Mesenchymal stem cell (in vitro differentiated cells and primary cell): Measurements from ENCODE around the gene ARID5B.

ENCODE experiments used
- DNase-seq: peaks from one replicate; pipeline ENCODE4 v3.0.0-alpha.2; 2013
- H2AFZ ChIP-seq: one replicate; pipeline ENCODE4 v1.6.1; 2013; ENCODE audit warnings: low read depth, mild to moderate bottlenecking, control low read depth, inconsistent platforms, low read length, moderate library complexity
- H2AK5ac ChIP-seq: 2 replicates; pipeline ENCODE4 v1.6.1; 2013; ENCODE audit warnings: low read length, moderate library complexity, mild to moderate bottlenecking, inconsistent platforms; ENCODE audit not compliant: severe bottlenecking
- H2BK120ac ChIP-seq: one replicate; pipeline ENCODE4 v1.6.1; 2013; ENCODE audit warnings: low read depth, mild to moderate bottlenecking, inconsistent platforms, low read length, moderate library complexity
- H2BK12ac ChIP-seq, 2 experiments: one replicate each; pipeline ENCODE4 v1.6.1; 2013; ENCODE audit warnings: inconsistent platforms in 2 of 2, low read length in 2 of 2, mild to moderate bottlenecking in 2 of 2, moderate library complexity in 2 of 2, control low read depth in 1 of 2
- H2BK15ac ChIP-seq: one replicate; pipeline ENCODE4 v1.6.1; 2013; ENCODE audit warnings: mild to moderate bottlenecking, low read depth, inconsistent platforms; ENCODE audit not compliant: poor library complexity, severe bottlenecking
- H2BK5ac ChIP-seq: 2 replicates; pipeline ENCODE4 v1.6.1; 2013; ENCODE audit warnings: low read depth, mild to moderate bottlenecking, low read length, control low read depth, inconsistent platforms; ENCODE audit not compliant: poor library complexity, severe bottlenecking
- H3K14ac ChIP-seq, 2 experiments: one replicate each; pipeline ENCODE4 v1.6.1; 2013; ENCODE audit warnings: inconsistent platforms in 2 of 2, low read length in 2 of 2, control low read depth in 1 of 2, mild to moderate bottlenecking in 1 of 2, moderate library complexity in 1 of 2
- H3K18ac ChIP-seq, 2 experiments: one replicate each; pipeline ENCODE4 v1.6.1; 2013; ENCODE audit warnings: inconsistent platforms in 2 of 2, low read length in 2 of 2, control low read depth in 1 of 2, low read depth in 1 of 2, mild to moderate bottlenecking in 1 of 2
- H3K23ac ChIP-seq, 2 experiments: one replicate each; pipeline ENCODE4 v1.6.1; 2013; ENCODE audit warnings: inconsistent platforms in 2 of 2, low read length in 2 of 2, mild to moderate bottlenecking in 2 of 2, moderate library complexity in 2 of 2, control low read depth in 1 of 2
- H3K27ac ChIP-seq: 2 replicates; pipeline ENCODE4 v1.5.1; 2013; ENCODE audit warnings: mild to moderate bottlenecking, moderate library complexity, low read length, control low read depth, inconsistent platforms; ENCODE audit not compliant: poor library complexity, severe bottlenecking
- H3K27me3 ChIP-seq, 2 experiments: 2 replicates each; pipeline versions ENCODE4 v1.6.1 to v1.7.0; 2013; ENCODE audit warnings: low read length in 2 of 2, mild to moderate bottlenecking in 2 of 2, moderate library complexity in 2 of 2, control low read depth in 1 of 2, inconsistent platforms in 1 of 2; ENCODE audit not compliant: control insufficient read depth in 1 of 2, insufficient read depth in 1 of 2
- H3K36me3 ChIP-seq, 2 experiments: 2 replicates each; pipeline versions ENCODE4 v1.6.1 to v1.7.0; 2013; ENCODE audit warnings: low read length in 2 of 2, control low read depth in 1 of 2, inconsistent platforms in 1 of 2, low read depth in 1 of 2, mild to moderate bottlenecking in 1 of 2; ENCODE audit not compliant: insufficient read depth in 2 of 2, control insufficient read depth in 1 of 2
- H3K4ac ChIP-seq, 2 experiments: one replicate each; pipeline ENCODE4 v1.6.1; 2013; ENCODE audit warnings: inconsistent platforms in 2 of 2, low read length in 2 of 2, mild to moderate bottlenecking in 2 of 2, moderate library complexity in 2 of 2, control low read depth in 1 of 2, low read depth in 1 of 2
- H3K4me1 ChIP-seq: 2 replicates; pipeline ENCODE4 v1.6.1; 2013; ENCODE audit warnings: low read depth, low read length, control low read depth; ENCODE audit not compliant: control insufficient read depth, insufficient read depth
- H3K4me2 ChIP-seq: 2 replicates; pipeline ENCODE4 v1.6.1; 2013; ENCODE audit warnings: low read length, mild to moderate bottlenecking, inconsistent platforms; ENCODE audit not compliant: poor library complexity, severe bottlenecking
- H3K4me3 ChIP-seq, 2 experiments: 2 replicates each; pipeline versions ENCODE4 v1.5.1 to v1.7.0; 2013; ENCODE audit warnings: low read length in 2 of 2, mild to moderate bottlenecking in 2 of 2, control low read depth in 1 of 2, low read depth in 1 of 2; ENCODE audit not compliant: insufficient read depth in 1 of 2
- H3K79me1 ChIP-seq: replicated peaks from 2 replicates; pipeline ENCODE4 v1.6.1; 2013; ENCODE audit warnings: mild to moderate bottlenecking, control low read depth, low read length, inconsistent platforms; ENCODE audit not compliant: poor library complexity, severe bottlenecking
- H3K9ac ChIP-seq: 2 replicates; pipeline ENCODE4 v1.7.0; 2013; ENCODE audit warnings: mild to moderate bottlenecking, low read length, moderate library complexity
- H3K9me3 ChIP-seq: 2 replicates; pipeline ENCODE4 v1.7.0; 2013; ENCODE audit warnings: mild to moderate bottlenecking, low read length; ENCODE audit not compliant: control insufficient read depth
- H4K8ac ChIP-seq: one replicate; pipeline ENCODE4 v1.6.1; 2013; ENCODE audit warnings: inconsistent platforms, mild to moderate bottlenecking, low read length, moderate library complexity
- H4K91ac ChIP-seq: one replicate; pipeline ENCODE4 v1.6.1; 2013; ENCODE audit warnings: mild to moderate bottlenecking, low read length, inconsistent platforms
- WGBS: methylation state at CpG from one replicate; pipeline ENCODE4 v1.1.7; 2013; ENCODE audit warnings: mixed read lengths; 5-methylcytosine and 5-hydroxymethylcytosine counted together

Gene ARID5B

DNA sequence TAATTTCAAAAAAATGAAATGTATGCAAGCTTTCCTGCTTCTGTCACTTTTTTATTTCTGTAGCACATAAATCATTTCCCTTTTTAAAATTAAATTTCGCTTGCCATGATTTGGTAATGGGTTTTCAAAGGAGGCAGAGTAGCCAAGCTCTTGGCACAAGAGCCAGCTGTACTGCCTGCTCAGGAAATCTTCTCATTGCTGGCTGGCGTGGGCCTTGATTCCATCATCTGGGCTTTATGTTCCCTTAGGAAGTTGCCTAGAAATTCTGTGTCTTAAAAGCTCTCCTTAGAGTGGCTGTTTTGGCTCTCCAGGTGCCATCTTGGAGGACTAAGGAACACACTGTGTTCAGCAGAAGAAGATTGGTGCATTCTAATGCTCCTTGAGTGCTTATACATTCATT lies 107.4 kb downstream of the ARID5B start:
- H4K91ac ChIP-seq: no peak overlapping the region
- H2AFZ ChIP-seq: no peak overlapping the region
- H4K8ac ChIP-seq: no peak overlapping the region
- H3K36me3 ChIP-seq: peaks cover 5 to 20% of the 10 kb centered on the region in 2 experiments
- H3K27me3 ChIP-seq: no peaks in the 10 kb centered on the region
- no peak overlapping the region for H3K9ac ChIP-seq
- H2BK5ac ChIP-seq: no peak overlapping the region
- H2BK12ac ChIP-seq: no peak overlapping the region
- no peak for DNase-seq
- no peak overlapping the region for H3K14ac ChIP-seq
- no peak overlapping the region for H2AK5ac ChIP-seq
- no peak overlapping the region for H3K23ac ChIP-seq
- no peak overlapping the region for H3K18ac ChIP-seq
- H2BK120ac ChIP-seq: no peak overlapping the region
- peaks cover 45% of the 10 kb centered on the region for H3K79me1 ChIP-seq
- H2BK15ac ChIP-seq: no peak overlapping the region
- 92% methylated on average over 2 of the region's 2 CpGs for WGBS
- H3K27ac ChIP-seq: no peak overlapping the region
- no peak overlapping the region for H3K4me3 ChIP-seq
- no peaks in the 10 kb centered on the region for H3K9me3 ChIP-seq
- H3K4me1 ChIP-seq: no peaks in the 10 kb centered on the region
- H3K4me2 ChIP-seq: no peak overlapping the region
- no peak overlapping the region for H3K4ac ChIP-seq

DNA sequence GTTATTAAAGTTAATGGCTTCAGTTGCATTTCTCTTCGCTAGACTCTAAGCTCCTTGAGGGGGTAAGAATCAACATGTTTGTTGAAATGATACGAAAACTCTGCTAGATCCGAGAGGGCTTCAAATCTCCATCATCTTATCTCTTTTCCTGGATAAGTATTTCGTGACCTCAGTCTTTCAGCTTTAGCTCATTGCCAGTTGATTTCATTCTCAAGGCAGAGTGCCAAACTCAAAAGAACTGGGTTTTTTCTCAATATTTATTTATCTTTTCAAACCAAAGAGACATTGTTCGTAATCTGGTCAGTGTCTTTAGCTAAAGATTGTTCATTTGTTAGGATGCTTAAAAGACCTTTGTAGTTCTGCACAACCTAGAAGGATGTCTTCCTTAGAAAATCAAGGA lies 108.9 kb downstream of the ARID5B start:
- no peak overlapping the region for H3K27ac ChIP-seq
- H3K9me3 ChIP-seq: no peaks in the 10 kb centered on the region
- no peaks in the 10 kb centered on the region for H3K4me1 ChIP-seq
- no peak overlapping the region for H3K23ac ChIP-seq
- H3K27me3 ChIP-seq: no peaks in the 10 kb centered on the region
- H3K4me3 ChIP-seq: no peak overlapping the region
- no peak overlapping the region for H4K8ac ChIP-seq
- no peak overlapping the region for H3K18ac ChIP-seq
- no peak overlapping the region for H2BK120ac ChIP-seq
- H3K9ac ChIP-seq: peak overlapping the region; percentile 0
- H3K4me2 ChIP-seq: no peak overlapping the region
- H2BK12ac ChIP-seq: no peak overlapping the region
- H2AFZ ChIP-seq: no peak overlapping the region
- WGBS: 92% methylated on average over 4 of the region's 5 CpGs
- no peak overlapping the region for H3K14ac ChIP-seq
- H4K91ac ChIP-seq: no peak overlapping the region
- no peak overlapping the region for H2BK5ac ChIP-seq
- no peak overlapping the region for H2BK15ac ChIP-seq
- DNase-seq: no peak
- H3K4ac ChIP-seq: no peak overlapping the region
- peaks cover 5 to 28% of the 10 kb centered on the region in 2 experiments for H3K36me3 ChIP-seq
- peaks cover 46% of the 10 kb centered on the region for H3K79me1 ChIP-seq
- H2AK5ac ChIP-seq: no peak overlapping the region

DNA sequence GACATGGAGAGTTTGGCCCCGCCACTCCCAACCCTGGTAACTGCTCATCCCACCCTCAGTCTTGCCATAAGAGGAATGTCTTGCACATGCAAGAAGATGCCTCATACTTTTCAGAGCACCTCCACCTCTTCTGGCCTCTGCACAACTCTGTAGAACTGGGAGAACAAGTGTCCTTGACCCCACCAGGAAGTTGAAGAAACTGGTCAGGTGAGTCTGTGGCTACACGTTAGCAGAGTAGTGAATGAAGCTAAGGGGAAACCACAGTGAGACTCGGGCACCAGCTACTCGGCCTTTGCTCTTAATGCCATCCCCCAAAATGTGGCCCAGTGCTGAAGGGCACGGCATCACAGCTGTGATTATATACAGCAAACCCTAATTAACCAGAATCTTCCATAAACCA lies 110.1 kb downstream of the ARID5B start:
- Histone ChIP-seq H3K36me3 (peaks cover 8 to 28% of the 10 kb centered on the region in 2 experiments), H3K14ac (no peak overlapping the region), H2BK120ac (no peak overlapping the region), H3K27ac (no peak overlapping the region), H3K18ac (no peak overlapping the region), H3K27me3 (no peaks in the 10 kb centered on the region), H3K4ac (no peak overlapping the region), H2BK12ac (no peak overlapping the region), H3K9ac (no peak overlapping the region), H2AK5ac (no peak overlapping the region), H3K9me3 (no peaks in the 10 kb centered on the region), H3K4me1 (no peaks in the 10 kb centered on the region), H2AFZ (no peak overlapping the region), H4K91ac (no peak overlapping the region), H4K8ac (no peak overlapping the region), H2BK5ac (no peak overlapping the region), H3K4me2 (no peak overlapping the region), H3K23ac (no peak overlapping the region), H2BK15ac (no peak overlapping the region), H3K4me3 (no peak overlapping the region), H3K79me1 (peaks cover 49% of the 10 kb centered on the region)
- DNase-seq: no peak
- WGBS: 94% methylated on average over 4 of the region's 5 CpGs

DNA sequence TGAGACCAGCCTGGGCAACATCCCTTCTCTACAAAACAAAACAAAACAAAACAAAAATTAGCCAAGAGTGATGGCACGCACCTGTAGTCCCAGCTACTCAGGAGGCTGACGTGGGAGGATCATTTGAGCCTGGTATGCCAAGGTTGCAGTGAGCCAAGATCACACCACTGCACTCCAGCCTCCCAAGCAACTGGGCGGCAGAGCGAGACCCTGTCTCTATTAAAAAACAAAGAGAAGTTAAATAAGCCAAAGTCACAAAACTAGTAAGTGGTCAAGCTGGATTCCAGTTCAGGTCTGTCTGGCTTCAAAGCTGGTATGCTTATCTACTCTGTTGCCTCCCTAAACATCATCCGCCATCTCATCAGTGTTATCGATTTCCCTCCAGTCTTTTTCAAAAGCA lies 110.8 kb downstream of the ARID5B start:
- Histone ChIP-seq H2BK12ac (no peak overlapping the region), H3K4me2 (no peak overlapping the region), H2BK15ac (no peak overlapping the region), H3K4me1 (no peaks in the 10 kb centered on the region), H3K9ac (no peak overlapping the region), H3K79me1 (peaks cover 44% of the 10 kb centered on the region), H2BK120ac (no peak overlapping the region), H3K4me3 (no peak overlapping the region), H3K23ac (no peak overlapping the region), H2BK5ac (no peak overlapping the region), H4K91ac (no peak overlapping the region), H2AFZ (no peak overlapping the region), H3K14ac (no peak overlapping the region), H3K9me3 (no peaks in the 10 kb centered on the region), H2AK5ac (no peak overlapping the region), H3K36me3 (peaks cover 8 to 28% of the 10 kb centered on the region in 2 experiments), H4K8ac (no peak overlapping the region), H3K4ac (no peak overlapping the region), H3K27ac (no peak overlapping the region), H3K18ac (no peak overlapping the region), H3K27me3 (no peaks in the 10 kb centered on the region)
- 99% methylated on average over 6 of the region's 6 CpGs for WGBS
- DNase-seq: no peak
